AG09319 (cell line): Measurements from ENCODE around the gene PTPRF.

Experiments used
- DNase-seq: peaks from one replicate; pipeline ENCODE4 v3.0.0-alpha.2; 2010; ENCODE audit warnings: low read depth; ENCODE audit errors: extremely low read depth
- TF ChIP-seq, protein P1 (sequence below): IDR thresholded peaks from 2 replicates; pipeline ENCODE4 v1.5.1; 2011; ENCODE audit warnings: low read depth, mild to moderate bottlenecking, inconsistent platforms, low read length, moderate library complexity

Gene PTPRF

GRCh38 chr1:43584204-43584603 is 53.5 kb downstream of the PTPRF start:
- DNase-seq: no peak
- TF ChIP-seq, protein P1, sequence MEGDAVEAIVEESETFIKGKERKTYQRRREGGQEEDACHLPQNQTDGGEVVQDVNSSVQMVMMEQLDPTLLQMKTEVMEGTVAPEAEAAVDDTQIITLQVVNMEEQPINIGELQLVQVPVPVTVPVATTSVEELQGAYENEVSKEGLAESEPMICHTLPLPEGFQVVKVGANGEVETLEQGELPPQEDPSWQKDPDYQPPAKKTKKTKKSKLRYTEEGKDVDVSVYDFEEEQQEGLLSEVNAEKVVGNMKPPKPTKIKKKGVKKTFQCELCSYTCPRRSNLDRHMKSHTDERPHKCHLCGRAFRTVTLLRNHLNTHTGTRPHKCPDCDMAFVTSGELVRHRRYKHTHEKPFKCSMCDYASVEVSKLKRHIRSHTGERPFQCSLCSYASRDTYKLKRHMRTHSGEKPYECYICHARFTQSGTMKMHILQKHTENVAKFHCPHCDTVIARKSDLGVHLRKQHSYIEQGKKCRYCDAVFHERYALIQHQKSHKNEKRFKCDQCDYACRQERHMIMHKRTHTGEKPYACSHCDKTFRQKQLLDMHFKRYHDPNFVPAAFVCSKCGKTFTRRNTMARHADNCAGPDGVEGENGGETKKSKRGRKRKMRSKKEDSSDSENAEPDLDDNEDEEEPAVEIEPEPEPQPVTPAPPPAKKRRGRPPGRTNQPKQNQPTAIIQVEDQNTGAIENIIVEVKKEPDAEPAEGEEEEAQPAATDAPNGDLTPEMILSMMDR: no peak

DNA sequence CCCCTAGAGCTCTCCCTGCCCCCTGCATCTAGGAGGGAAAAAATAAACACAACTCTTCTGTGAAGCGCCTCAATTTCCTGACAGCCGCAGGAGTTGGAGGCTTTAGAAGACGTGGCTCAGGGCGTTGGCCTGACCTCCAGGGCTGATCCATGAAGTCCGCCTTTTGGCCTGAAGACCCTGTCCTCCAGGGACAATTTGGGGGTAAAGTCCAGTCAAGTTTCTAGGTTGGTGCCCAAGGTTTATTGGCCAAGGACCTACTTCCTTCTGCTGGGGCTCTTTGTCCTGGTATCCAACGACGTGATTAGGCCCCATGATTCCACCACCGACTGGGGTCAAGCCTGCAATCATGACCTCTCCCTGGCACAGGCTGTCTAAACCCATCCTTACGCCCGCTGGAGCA is 54.9 kb downstream of the PTPRF start:
- DNase-seq: no peak
- TF ChIP-seq, protein P1: no peak

- TF ChIP-seq, protein P1: no peak
- DNase-seq: no peak
Measured at GRCh38 chr1:43586136-43586731, 55.6 kb downstream of the PTPRF start.

GRCh38 chr1:43587001-43587400 is 56.3 kb downstream of the PTPRF start:
- TF ChIP-seq, protein P1: no peak
- DNase-seq: no peak

- peak; percentile 19 for DNase-seq
- TF ChIP-seq, protein P1: no peak
Measured at GRCh38 chr1:43587594-43587993, 56.9 kb downstream of the PTPRF start.

DNA sequence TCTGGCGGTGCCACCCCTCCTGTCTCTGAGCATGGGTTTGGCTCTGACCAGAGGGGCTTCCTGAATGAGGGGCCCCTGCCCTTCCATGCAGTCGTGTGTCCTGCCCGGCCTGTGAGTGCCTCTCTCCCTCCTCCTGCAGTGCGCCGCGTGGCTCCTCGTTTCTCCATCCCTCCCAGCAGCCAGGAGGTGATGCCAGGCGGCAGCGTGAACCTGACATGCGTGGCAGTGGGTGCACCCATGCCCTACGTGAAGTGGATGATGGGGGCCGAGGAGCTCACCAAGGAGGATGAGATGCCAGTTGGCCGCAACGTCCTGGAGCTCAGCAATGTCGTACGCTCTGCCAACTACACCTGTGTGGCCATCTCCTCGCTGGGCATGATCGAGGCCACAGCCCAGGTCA is 57.9 kb downstream of the PTPRF start:
- TF ChIP-seq, protein P1: no peak
- DNase-seq: no peak

- no peak for DNase-seq
- TF ChIP-seq, protein P1: no peak
Measured at GRCh38 chr1:43590388-43590925, 59.8 kb downstream of the PTPRF start.
